T47D (cell line): ENCODE data around the gene BLOC1S5.
"Not testable (repeated sequence)": the region's sequence is repeated elsewhere in the genome, so short reads cannot be mapped to it uniquely, and the experiment has no call there.

ENCODE experiments used
- DNase-seq, 2 experiments: peaks; one replicate each; pipeline versions ENCODE4 v3.0.0 to v3.0.0-alpha.2; 2011 to 2012; ENCODE audit warnings: low read depth in 1 of 2, low spot score in 1 of 2
- JUND ChIP-seq: IDR thresholded peaks from 2 replicates; pipeline ENCODE4 v1.6.1; 2012; ENCODE audit warnings: low read depth
- in situ Hi-C: cut with HindIII; loops from 2 replicates; pipeline ENCODE4 v1.10.0; 2016; ENCODE audit warnings: low sequenced_read_pairs, low pct_unique_long_range_greater_than_20kb

Gene BLOC1S5

GRCh38 chr6:7992002-7992815, 72.0 kb downstream of the BLOC1S5 start:
- in situ Hi-C loops = no loop called here
- DNase-seq = peak; percentile 34 to 57
- TF ChIP-seq JUND = no peak

GRCh38 chr6:7991536-7991935, 72.7 kb downstream of the BLOC1S5 start:
- no peak for TF ChIP-seq JUND
- no peak for DNase-seq
- in situ Hi-C loops = no loop called here

GRCh38 chr6:7986219-7986618, 78.0 kb downstream of the BLOC1S5 start:
- no peak for TF ChIP-seq JUND
- in situ Hi-C loops = no loop called here
- DNase-seq = no peak

- in situ Hi-C loops, DNase-seq: not testable (repeated sequence)
Measured at GRCh38 chr6:7983967-7984366, 80.2 kb downstream of the BLOC1S5 start.

- no peak for TF ChIP-seq JUND
- no peak for DNase-seq
- in situ Hi-C loops = no loop called here
Measured at GRCh38 chr6:7979831-7980230, 84.4 kb downstream of the BLOC1S5 start.

GRCh38 chr6:7978736-7979135, 85.5 kb downstream of the BLOC1S5 start:
- TF ChIP-seq JUND = no peak
- in situ Hi-C loops = no loop called here
- DNase-seq = no peak

GRCh38 chr6:7976485-7977056, 87.6 kb downstream of the BLOC1S5 start:
- no peak for TF ChIP-seq JUND
- DNase-seq = no peak
- in situ Hi-C loops = no loop called here

GRCh38 chr6:7975764-7976146, 88.4 kb downstream of the BLOC1S5 start:
- no peak for DNase-seq
- in situ Hi-C loops = no loop called here
- no peak for TF ChIP-seq JUND

- in situ Hi-C loops = no loop called here
- TF ChIP-seq JUND = no peak
- DNase-seq = no peak
Measured at GRCh38 chr6:7974938-7975763, 89.0 kb downstream of the BLOC1S5 start.

- in situ Hi-C loops = no loop called here
- no peak for TF ChIP-seq JUND
- DNase-seq = no peak
Measured at GRCh38 chr6:7974565-7974937, 89.6 kb downstream of the BLOC1S5 start.

GRCh38 chr6:7973584-7973983, 90.6 kb downstream of the BLOC1S5 start:
- in situ Hi-C loops = no loop called here
- no peak for TF ChIP-seq JUND
- no peak for DNase-seq

- in situ Hi-C loops = no loop called here
- no peak for DNase-seq
Measured at GRCh38 chr6:7971499-7971898, 92.7 kb downstream of the BLOC1S5 start.

GRCh38 chr6:7970616-7971015, 93.6 kb downstream of the BLOC1S5 start:
- DNase-seq = no peak
- in situ Hi-C loops = no loop called here
- TF ChIP-seq JUND = no peak

More at GRCh38 chr6:7971499-7971898, 92.7 kb downstream of the BLOC1S5 start:
- no peak for TF ChIP-seq JUND
